Mammary epithelial cell (primary cell): ENCODE results near the gene NUP133.

Experiments used
- EZH2 ChIP-seq: IDR thresholded peaks from 2 replicates; pipeline ENCODE4 v1.6.1; 2012; ENCODE audit warnings: low read length, inconsistent platforms, borderline replicate concordance
- TF ChIP-seq, protein P1 (sequence below), 2 donors: IDR thresholded peaks in 1 of 2; conservative IDR thresholded peaks in 1 of 2; 2 replicates each; pipeline ENCODE4 v1.5.1; 2011 to 2012; ENCODE audit warnings: inconsistent platforms in 2 of 2, low read length in 2 of 2, mild to moderate bottlenecking in 2 of 2, control low read depth in 1 of 2, low read depth in 1 of 2; ENCODE audit not compliant: insufficient read depth in 1 of 2; ENCODE audit errors: extremely low read depth in 1 of 2

- TF ChIP-seq, protein P1, sequence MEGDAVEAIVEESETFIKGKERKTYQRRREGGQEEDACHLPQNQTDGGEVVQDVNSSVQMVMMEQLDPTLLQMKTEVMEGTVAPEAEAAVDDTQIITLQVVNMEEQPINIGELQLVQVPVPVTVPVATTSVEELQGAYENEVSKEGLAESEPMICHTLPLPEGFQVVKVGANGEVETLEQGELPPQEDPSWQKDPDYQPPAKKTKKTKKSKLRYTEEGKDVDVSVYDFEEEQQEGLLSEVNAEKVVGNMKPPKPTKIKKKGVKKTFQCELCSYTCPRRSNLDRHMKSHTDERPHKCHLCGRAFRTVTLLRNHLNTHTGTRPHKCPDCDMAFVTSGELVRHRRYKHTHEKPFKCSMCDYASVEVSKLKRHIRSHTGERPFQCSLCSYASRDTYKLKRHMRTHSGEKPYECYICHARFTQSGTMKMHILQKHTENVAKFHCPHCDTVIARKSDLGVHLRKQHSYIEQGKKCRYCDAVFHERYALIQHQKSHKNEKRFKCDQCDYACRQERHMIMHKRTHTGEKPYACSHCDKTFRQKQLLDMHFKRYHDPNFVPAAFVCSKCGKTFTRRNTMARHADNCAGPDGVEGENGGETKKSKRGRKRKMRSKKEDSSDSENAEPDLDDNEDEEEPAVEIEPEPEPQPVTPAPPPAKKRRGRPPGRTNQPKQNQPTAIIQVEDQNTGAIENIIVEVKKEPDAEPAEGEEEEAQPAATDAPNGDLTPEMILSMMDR (conservative IDR thresholded peaks at IDR 0.05 in 1 of 2, IDR thresholded peaks at IDR 0.05 in 1 of 2; ENCODE audit: extremely low read depth in 1 of 2, insufficient read depth in 1 of 2, low read depth in 1 of 2, low read length in 2 of 2): no peak
- no peak for TF ChIP-seq EZH2
Measured at GRCh38 chr1:229495782-229496181, 12.4 kb downstream of the NUP133 start.
